Testis (tissue), 2 donors: ENCODE measurements around the gene ARMH4.

Experiments used
- POLR2A ChIP-seq: fragments of 450-650 bp; IDR thresholded peaks from one replicate; pipeline ENCODE4 v1.6.1; 2017; ENCODE audit warnings: antibody characterized with exemption, mild to moderate bottlenecking, moderate library complexity
- TF ChIP-seq, protein P1 (sequence below), 3 experiments: fragments of 450-650 bp in 2 of 3; fragments of 200-600 bp in 1 of 3; sonication (generic) in 1 of 3; IDR thresholded peaks; one replicate each; pipeline ENCODE4 v1.5.1; 2016 to 2019; ENCODE audit warnings: antibody characterized with exemption in 3 of 3, mild to moderate bottlenecking in 2 of 3, moderate library complexity in 1 of 3

DNA sequence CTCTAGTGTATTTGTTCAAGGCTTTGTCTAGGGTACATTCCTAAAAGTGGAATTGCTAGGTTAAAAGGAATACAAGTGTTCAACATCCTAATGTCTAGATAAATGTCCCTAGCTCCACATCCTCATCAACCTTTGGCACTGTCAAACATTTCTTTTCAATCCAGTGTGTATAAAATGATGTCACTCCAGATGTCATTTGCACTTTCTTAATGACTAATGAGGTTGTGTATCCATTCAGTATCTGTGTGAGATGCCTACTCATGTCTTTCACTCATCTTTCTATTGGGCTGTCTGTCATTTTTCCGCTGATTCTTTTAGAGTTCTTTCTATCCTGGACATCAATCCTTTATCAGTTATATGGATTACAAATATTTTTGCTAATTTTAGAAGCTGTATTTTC is 43.3 kb downstream of the ARMH4 start:
- TF ChIP-seq, protein P1, sequence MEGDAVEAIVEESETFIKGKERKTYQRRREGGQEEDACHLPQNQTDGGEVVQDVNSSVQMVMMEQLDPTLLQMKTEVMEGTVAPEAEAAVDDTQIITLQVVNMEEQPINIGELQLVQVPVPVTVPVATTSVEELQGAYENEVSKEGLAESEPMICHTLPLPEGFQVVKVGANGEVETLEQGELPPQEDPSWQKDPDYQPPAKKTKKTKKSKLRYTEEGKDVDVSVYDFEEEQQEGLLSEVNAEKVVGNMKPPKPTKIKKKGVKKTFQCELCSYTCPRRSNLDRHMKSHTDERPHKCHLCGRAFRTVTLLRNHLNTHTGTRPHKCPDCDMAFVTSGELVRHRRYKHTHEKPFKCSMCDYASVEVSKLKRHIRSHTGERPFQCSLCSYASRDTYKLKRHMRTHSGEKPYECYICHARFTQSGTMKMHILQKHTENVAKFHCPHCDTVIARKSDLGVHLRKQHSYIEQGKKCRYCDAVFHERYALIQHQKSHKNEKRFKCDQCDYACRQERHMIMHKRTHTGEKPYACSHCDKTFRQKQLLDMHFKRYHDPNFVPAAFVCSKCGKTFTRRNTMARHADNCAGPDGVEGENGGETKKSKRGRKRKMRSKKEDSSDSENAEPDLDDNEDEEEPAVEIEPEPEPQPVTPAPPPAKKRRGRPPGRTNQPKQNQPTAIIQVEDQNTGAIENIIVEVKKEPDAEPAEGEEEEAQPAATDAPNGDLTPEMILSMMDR (IDR thresholded peaks at IDR 0.05) = no peak
- no peak for TF ChIP-seq POLR2A
